Sigmoid colon (tissue), 4 donors: ENCODE measurements around the gene TSPAN18.

Source experiments
- CTCF ChIP-seq, 4 experiments: fragments of 450-650 bp in 3 of 4; fragments of 200-600 bp in 1 of 4; IDR thresholded peaks; one replicate each; pipeline ENCODE4 v1.5.1; 2016 to 2019; ENCODE audit warnings: antibody characterized with exemption in 4 of 4, mild to moderate bottlenecking in 3 of 4, moderate library complexity in 2 of 4
- EP300 ChIP-seq, 4 donors: sonication (generic); formaldehyde crosslinking; IDR thresholded peaks; one replicate each; pipeline ENCODE4 v1.6.1; 2017; ENCODE audit warnings: antibody characterized with exemption in 4 of 4
- POLR2A ChIP-seq, 2 donors: fragments of 450-650 bp; IDR thresholded peaks; one replicate each; pipeline ENCODE4 v1.6.1; 2016; ENCODE audit warnings: antibody characterized with exemption in 2 of 2, mild to moderate bottlenecking in 2 of 2, moderate library complexity in 2 of 2
- POLR2AphosphoS5 ChIP-seq, 4 donors: sonication (generic); formaldehyde crosslinking; IDR thresholded peaks; one replicate each; pipeline ENCODE4 v1.6.1; 2017; ENCODE audit warnings: antibody characterized with exemption in 4 of 4

GRCh38 chr11:44931466-44931865 is 204.7 kb downstream of the TSPAN18 start:
- TF ChIP-seq CTCF (IDR thresholded peaks at IDR 0.05) (no peak), POLR2AphosphoS5 (IDR thresholded peaks at IDR 0.05) (no peak), EP300 (IDR thresholded peaks at IDR 0.05) (no peak), POLR2A (IDR thresholded peaks at IDR 0.05) (no peak)
